Glomerular endothelial cell (primary cell): ENCODE measurements around the gene CST9. TPM values are rescaled to one million over a fixed set of nuclear protein-coding genes. Genes with fewer than 3 reads are reported as not detected.

Source experiments
- DNase-seq: peaks from one replicate; pipeline ENCODE4 v3.0.0-alpha.2; 2011; ENCODE audit warnings: low read depth, low spot score; ENCODE audit errors: extremely low read depth
- total RNA-seq: library from RNA; depleted of rRNA; stranded (reverse); fragments of >200 nt; gene quantifications from 2 replicates; pipeline ENCODE4 v1.2.3, GENCODE V29; 2015

The CST9 gene, protein sequence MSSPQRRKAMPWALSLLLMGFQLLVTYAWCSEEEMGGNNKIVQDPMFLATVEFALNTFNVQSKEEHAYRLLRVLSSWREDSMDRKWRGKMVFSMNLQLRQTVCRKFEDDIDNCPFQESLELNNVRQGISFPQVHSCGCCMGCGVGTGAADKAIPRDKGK
- total RNA-seq = not detected in 2 replicates

DNA sequence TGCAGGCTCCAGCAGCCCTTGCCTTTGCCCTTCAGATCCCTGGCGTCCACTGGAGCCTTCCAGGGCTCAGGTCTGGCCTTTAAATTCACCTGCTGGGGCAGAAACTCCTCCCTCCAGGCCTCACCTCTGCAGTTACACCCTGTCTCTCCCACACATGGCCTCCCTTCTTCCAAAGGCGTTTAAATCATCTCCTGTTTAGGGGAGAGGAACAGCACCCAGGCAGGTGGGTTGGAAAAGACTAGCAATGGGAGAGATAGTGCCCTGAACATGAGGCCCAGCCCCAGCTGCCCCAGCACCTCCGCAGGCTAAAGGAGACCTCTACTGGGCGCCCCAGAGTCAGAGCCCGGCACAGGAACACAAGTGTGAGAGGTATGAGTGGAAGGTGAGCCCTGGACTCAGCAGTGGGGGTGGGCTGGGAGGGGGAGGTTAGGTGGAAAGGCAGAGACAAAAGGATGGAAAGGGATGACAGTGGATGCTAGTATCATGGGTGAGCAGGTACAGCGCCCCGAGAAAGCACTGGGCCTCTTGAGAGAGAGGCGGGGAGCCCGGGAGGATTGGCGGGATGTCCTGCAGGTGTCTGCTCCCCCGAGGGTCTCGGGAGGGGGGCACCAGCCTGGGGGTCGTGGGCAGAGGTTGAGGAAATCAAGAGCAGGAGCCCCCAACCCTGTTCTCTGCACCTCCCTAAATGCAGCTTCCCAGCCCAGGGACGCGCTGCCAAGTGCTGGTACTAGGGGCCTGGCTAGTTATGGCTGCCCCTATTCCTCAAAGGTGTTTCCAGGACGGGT lies at the start of gene CST9:
TSS of gene CST9 (minus strand) at position 51 of the 785 bp plus-strand sequence. CDS start 53 bp downstream, outside the sequence.
- DNase-seq = no peak

- no peak for DNase-seq
Measured at GRCh38 chr20:23654717-23655116, 49.0 kb upstream of the CST9 start.

DNA sequence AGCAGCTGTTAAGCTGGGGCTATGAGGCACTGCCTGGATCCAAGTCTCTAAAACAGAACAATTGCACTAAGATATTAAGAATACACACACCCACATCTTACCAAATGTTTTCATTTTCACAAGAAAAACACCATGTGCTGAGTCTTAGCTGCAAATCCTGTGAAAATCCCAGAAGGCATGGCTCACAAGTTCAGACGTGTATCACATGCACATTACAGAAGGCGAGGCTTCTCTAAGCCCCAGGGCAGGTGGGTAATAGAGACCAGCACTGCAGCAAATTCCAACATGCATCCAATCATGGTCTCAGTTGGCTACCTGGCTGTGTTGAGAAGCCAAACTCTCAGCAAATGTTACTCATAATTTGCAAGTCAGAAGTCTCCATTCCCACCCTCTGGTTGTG lies 48.3 kb upstream of the CST9 start:
- no peak for DNase-seq

DNA sequence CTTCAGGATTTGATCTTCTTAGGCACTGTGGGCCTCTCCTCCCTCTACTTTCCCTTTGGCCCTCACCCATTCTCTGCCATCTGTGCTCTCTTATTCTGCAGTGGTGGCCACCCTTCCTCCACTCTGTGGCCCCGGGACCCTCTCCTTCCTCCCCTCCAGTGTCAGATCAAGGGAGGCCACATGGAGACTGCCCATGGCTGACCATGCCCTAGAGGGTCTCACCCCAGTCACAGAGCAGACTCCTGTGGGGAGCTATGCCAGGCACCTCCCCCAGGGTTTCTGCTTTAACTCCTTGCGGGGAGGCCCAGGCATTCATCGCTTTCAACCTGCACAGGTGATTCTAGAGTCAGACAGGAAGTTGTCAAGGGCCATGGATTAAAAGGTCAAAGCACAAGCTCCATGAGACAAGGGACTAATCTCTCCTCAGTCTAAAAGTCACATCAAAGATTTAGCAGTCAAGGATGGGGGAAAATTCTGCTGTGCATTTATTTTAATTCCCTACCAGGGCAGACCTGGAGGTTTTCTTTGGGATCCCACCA lies 47.8 kb upstream of the CST9 start:
- no peak for DNase-seq

DNA sequence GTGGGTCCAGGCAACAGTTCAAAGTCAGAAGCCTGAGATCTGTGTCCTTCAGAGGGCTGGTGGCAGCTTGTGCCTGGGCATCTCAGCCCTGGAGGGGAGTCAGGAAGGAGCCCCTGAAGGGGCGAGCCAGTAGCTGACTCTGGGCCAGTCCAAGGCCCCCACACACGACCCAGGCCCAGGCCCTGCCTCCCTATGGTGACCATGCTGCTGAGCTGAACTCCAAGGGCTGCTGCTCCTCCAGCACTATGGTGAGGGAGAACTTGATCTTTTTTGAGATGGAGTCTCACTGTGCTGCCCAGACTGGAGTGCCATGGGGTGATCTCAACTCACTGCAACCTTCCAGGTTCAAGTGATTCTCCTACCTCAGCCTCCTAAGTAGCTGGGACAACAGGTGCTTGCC lies 47.2 kb upstream of the CST9 start:
- no peak for DNase-seq

GRCh38 chr20:23652371-23652770 lies 46.7 kb upstream of the CST9 start:
- DNase-seq = no peak

DNA sequence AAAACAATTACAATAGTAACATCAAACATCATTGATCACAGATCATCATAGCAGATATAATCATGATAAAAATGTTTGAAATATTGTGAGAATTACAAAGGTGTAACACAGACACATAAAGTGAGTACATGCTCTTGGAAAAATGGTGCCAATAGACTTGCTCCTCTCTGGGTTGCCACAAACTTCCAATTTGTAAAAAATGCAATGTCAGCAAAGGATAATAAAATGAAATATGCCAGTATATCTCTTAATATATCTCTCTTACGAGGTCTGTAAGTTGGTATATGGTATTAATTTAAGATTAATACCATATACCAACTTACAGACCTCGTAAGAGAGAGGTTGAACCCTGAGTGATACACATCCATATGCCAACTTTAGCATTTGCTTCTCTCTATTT lies 45.4 kb upstream of the CST9 start:
- DNase-seq = no peak

- no peak for DNase-seq
Measured at GRCh38 chr20:23649830-23650417, 44.2 kb upstream of the CST9 start.

DNA sequence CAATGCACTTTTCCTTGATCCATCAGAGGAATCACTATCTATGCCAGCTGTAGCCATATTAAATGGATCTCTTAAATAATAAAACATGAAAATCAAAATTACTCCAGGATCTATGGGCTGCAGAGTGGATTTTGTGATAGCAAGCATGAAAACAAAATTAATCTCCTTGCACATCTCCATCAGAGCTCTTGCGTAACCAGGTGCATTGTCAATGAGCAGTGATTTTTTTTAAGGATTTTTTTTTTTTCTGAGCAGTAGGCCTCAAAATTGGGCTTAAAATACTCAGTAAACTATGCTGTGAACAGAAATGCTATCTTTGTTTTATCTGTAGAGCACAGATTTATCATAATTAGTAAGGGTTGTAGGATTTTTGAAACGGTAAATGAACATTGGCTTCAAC lies 43.5 kb upstream of the CST9 start:
- DNase-seq = no peak

DNA sequence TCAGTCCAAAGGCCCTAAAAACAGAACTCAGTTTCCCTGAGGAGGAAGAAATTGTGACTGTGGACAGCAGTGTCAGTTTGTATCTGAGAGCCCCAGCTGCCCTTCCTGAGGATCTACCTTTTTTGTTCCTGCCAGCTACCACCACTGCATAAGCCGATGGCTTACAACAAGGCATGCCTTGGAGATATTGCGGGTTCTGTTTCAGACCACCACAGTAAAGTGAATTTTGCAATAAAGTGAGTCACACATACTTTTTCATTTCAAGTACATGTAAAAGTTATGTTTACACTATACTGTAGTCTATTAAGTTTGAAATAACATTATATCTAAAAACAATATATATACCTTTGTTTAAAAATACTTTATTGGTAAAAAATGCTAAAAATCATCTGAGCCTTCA lies 41.6 kb upstream of the CST9 start:
- no peak for DNase-seq

DNA sequence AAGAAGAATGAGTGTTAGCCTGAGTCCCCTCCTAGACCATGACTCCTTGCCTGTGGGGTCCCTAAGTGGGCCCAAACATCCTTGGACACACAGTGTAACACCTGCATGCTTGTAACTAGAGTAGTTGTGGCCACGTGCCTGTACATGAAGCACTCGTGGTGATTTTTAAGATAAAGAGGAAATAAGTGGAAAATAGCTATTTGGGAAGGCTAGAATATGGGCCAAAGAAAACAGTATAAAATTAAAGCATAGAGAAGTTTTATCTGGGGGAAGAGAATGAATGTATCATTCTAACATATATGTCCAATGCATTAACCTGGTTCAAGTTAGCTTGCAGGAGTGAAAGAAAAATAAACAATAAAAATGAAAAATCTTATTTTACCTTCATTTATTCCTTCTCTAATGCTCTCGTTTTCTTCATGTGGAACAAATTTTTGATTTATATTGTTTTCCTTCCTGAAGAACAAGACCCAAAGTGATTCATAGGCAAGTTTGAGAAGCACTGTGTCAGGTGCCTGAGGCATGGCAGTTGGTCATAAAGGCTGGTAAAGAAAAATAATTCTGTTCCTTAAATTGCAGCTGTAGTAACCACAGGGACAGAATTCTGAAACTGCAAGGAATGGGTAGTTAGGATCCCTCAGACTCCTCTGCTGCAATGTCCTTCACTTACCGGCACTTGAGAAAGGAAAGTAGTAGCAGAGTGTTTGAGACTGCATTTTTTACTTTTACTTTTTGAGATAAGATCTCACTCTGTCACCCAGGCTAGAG lies 40.6 kb upstream of the CST9 start:
- DNase-seq = no peak

DNA sequence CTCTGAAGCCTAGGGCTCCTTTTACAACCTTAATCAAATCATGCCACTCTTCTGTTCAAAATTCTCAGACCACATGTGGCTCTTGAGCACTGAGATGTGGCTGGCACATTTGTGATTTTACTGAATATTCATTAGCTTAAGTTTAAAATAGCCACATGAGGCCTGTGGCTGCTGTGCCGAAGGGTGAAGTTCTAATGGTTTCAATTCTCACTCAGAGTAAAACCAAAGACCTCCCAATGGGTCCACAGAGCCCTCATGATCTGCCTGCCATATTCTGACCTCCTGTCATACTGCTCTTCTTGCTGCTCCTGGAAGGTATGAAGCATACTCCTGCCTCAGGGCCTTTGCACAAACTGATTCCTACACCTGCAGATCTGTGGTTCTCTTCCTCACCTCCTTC lies 39.9 kb upstream of the CST9 start:
- no peak for DNase-seq

- DNase-seq = no peak
Measured at GRCh38 chr20:23644164-23644563, 38.4 kb upstream of the CST9 start.

DNA sequence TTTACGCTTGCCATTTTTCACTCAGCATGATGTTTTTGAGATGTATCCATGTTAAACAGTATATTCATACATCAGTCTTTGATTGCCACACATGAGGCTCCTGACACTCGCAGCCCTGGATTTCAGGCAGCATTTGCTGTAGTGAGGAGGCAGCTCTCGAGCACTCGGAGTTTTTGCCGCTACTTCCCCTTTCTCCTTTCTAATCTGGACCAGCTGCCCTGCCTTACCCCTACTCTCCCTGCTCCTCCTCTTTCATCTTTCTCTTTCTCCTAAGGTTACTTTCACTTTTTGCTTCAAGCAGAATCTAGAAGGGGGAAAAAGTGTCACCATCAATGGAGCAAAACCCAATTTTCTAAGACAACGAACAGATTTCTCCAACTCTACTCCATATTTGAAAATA lies 37.9 kb upstream of the CST9 start:
- DNase-seq = no peak

DNA sequence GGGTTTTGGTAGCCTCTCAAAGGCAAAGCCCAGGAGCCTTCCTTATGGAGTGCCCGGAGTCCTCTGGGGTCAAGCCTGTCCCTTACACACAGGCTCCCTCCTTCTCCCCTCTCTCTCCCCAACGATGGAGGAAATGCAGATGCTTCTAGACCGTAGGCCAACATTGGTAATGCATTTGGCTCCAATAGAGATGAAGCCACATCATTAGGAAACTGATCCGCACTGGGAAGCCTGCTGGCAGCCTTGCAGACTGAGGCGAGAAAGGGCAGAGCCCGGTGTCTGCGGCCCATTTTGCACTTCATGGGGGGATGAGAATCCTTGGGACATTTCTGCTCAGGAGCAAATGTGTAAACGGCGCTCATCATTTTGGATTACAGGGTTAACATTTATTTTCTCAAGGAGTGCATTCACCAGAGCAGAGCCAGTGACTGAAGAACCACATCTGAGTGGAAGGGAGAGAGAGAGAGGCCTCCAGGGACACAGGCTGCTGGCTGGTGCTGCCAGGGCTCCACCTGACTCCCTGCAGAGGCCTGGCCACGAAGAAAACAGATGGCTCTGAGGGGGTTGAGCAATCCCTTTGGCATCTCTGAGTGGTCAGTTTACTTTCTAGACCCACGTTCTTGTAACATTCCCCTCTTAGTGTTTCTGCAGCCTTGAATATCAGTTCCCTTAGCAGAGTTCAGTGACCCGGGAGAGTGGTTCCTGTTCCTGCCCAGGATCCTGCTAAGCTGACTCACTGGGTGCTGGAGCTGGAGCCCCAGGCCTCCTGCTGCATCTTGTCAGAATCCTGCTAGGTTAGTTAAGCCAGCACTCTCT lies 36.4 kb upstream of the CST9 start:
- DNase-seq = no peak

DNA sequence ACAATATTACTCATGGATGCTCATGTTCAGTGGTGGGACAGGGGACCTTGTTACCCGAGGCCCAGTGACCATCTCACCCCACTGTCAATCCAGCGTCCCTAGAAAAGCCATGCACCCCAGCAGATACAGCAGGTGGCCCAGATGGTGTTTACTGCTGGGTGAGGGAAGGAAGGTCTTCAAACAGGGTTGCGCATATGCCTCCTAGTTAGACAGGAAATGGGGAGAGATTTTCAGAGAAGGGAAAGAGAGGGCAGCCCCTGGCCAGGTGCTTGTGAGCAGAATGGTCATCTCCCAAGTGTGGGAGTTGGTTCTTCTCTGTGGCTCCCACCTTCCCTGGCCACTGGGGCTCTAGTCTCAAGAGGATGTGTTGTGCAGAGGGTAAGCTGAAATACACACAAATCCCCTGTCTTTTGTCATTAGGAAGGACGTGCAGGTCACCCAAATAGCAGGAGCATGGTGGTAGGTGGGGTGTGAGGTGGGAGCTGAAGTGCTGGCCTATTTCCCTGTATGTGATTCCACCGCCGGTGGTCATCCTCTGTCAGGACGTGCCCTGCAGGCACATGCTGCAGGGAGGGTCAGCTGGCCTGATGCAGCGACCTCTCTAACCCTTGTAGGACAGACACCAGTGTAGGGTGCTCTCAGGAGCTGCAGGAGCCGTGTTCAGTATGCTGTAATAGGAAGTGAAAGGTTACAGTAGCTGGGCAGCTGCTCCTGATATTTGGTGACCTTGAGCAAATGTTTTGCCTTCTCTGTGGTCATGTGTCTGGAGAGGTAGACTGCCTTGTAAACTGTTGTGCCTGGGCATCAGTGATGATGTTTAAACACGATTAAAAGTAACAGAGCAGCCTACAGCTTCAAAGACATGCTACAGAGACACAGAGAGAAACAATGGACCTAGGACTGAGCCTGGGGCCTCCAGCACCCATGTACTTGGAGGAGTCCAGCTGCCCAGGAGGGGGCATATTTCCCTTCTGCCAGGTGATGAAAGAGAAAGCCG lies 35.3 kb upstream of the CST9 start:
- no peak for DNase-seq

- no peak for DNase-seq
Measured at GRCh38 chr20:23640018-23640601, 34.4 kb upstream of the CST9 start.

GRCh38 chr20:23639490-23639958 lies 33.8 kb upstream of the CST9 start:
- DNase-seq = no peak

- DNase-seq = no peak
Measured at GRCh38 chr20:23638309-23638708, 32.6 kb upstream of the CST9 start.
